B cell (primary cell): Measurements from ENCODE around the gene ANKRD11. TPM values are rescaled to one million over a fixed set of nuclear protein-coding genes. Genes with fewer than 3 reads are reported as not detected.

Source experiments
- ATAC-seq: fragments of 200-7000 bp; cut with Tn5 transposase; one replicate; pipeline ENCODE4 v1.10.0; 2021; ENCODE audit warnings: low read depth, mild to moderate bottlenecking, moderate number of reproducible peaks, moderate library complexity
- CTCF ChIA-PET: fragments of 350-600 bp; sonication (Branson Sonifier 250); formaldehyde crosslinking; loops from one replicate; lab custom pipeline; 2021; ENCODE audit warnings: antibody characterized with exemption, inconsistent platforms; lab: Charles Lee
- POLR2A ChIA-PET: fragments of 350-600 bp; sonication (Branson Sonifier 250); formaldehyde crosslinking; loops from one replicate; lab custom pipeline; 2021; ENCODE audit warnings: antibody characterized with exemption; lab: Charles Lee
- DNase-seq: peaks from one replicate; pipeline ENCODE4 v3.0.0; 2013
- H2AFZ ChIP-seq: 2 replicates; pipeline ENCODE4 v1.6.1; 2012; ENCODE audit warnings: mild to moderate bottlenecking, low read depth, low read length; ENCODE audit not compliant: insufficient read depth, poor library complexity, severe bottlenecking
- H3K27ac ChIP-seq, 2 donors: 1 replicate in 1 of 2; 2 replicates in 1 of 2; pipeline ENCODE4 v1.5.1; 2012 to 2013; ENCODE audit warnings: low read length in 2 of 2, mild to moderate bottlenecking in 2 of 2, moderate library complexity in 1 of 2
- H3K27me3 ChIP-seq, 4 experiments: fragments of 200-600 bp in 1 of 4; sonication (generic) in 1 of 4; replicated peaks in 1 of 4; 1 replicate in 2 of 4; 2 replicates in 2 of 4; pipeline versions ENCODE4 v1.6.1 to v1.7.0; 2013 to 2016; ENCODE audit warnings: low read length in 3 of 4, mild to moderate bottlenecking in 2 of 4, mixed read lengths in 1 of 4, moderate library complexity in 1 of 4; ENCODE audit not compliant: insufficient read depth in 4 of 4, control insufficient read depth in 3 of 4; ENCODE audit errors: control extremely low read depth in 1 of 4
- H3K36me3 ChIP-seq, 2 experiments: replicated peaks in 1 of 2; 1 replicate in 1 of 2; 2 replicates in 1 of 2; pipeline versions ENCODE4 v1.6.1 to v1.7.1; 2013; ENCODE audit warnings: low read length in 1 of 2; ENCODE audit not compliant: insufficient read depth in 2 of 2, control insufficient read depth in 1 of 2; ENCODE audit errors: control extremely low read depth in 1 of 2, extremely low read depth in 1 of 2
- H3K4me1 ChIP-seq, 2 donors: fragments of 200-600 bp in 1 of 2; sonication (generic) in 1 of 2; 1 replicate in 1 of 2; 2 replicates in 1 of 2; pipeline versions ENCODE4 v1.5.1 to v1.6.1; 2013 to 2017; ENCODE audit warnings: low read length in 2 of 2; ENCODE audit not compliant: control insufficient read depth in 2 of 2, insufficient read depth in 2 of 2
- H3K4me2 ChIP-seq: replicated peaks from 2 replicates; pipeline ENCODE3; 2012; ENCODE audit warnings: mild to moderate bottlenecking, low read depth, low read length; ENCODE audit not compliant: poor library complexity, severe bottlenecking
- H3K4me3 ChIP-seq, 5 experiments: fragments of 200-600 bp in 1 of 5; sonication (generic) in 1 of 5; 1 replicate in 3 of 5; 2 replicates in 2 of 5; pipeline versions ENCODE4 v1.5.1 to v1.7.0; 2011 to 2016; ENCODE audit warnings: low read length in 4 of 5, mild to moderate bottlenecking in 4 of 5, low read depth in 2 of 5, control low read depth in 1 of 5, moderate library complexity in 1 of 5; ENCODE audit not compliant: insufficient read depth in 1 of 5; ENCODE audit errors: control extremely low read depth in 1 of 5, extremely low read depth in 1 of 5
- H3K79me2 ChIP-seq: fragments of 200-600 bp; sonication (generic); one replicate; pipeline ENCODE4 v1.6.0; 2016; ENCODE audit warnings: low read length; ENCODE audit not compliant: control insufficient read depth, insufficient read depth
- H3K9ac ChIP-seq: fragments of 200-600 bp; sonication (generic); 2 replicates; pipeline ENCODE4 v1.6.1; 2017; ENCODE audit warnings: mild to moderate bottlenecking, low read length, moderate library complexity
- H3K9me3 ChIP-seq, 3 donors: one replicate each; pipeline versions ENCODE4 v1.6.1 to v1.7.1; 2013; ENCODE audit warnings: low read length in 2 of 3; ENCODE audit not compliant: control insufficient read depth in 2 of 3, insufficient read depth in 1 of 3; ENCODE audit errors: control extremely low read depth in 1 of 3
- H4K20me1 ChIP-seq: 2 replicates; pipeline ENCODE4 v1.6.0; 2012; ENCODE audit warnings: mild to moderate bottlenecking, low read length; ENCODE audit not compliant: insufficient read depth, control insufficient read depth, poor library complexity, severe bottlenecking
- H3K27ac Mint-ChIP-seq: one replicate; pipeline ENCODE4 v1.8.0; 2021; ENCODE audit warnings: mixed read lengths
- H3K27me3 Mint-ChIP-seq: one replicate; pipeline ENCODE4 v1.8.0; 2021; ENCODE audit warnings: mixed read lengths
- H3K4me1 Mint-ChIP-seq: one replicate; pipeline ENCODE4 v1.8.0; 2021; ENCODE audit warnings: mixed read lengths
- H3K4me3 Mint-ChIP-seq: one replicate; pipeline ENCODE4 v1.8.0; 2021; ENCODE audit warnings: mixed read lengths
- H3K9me3 Mint-ChIP-seq: one replicate; pipeline ENCODE4 v1.8.0; 2022; ENCODE audit warnings: mixed read lengths; ENCODE audit not compliant: insufficient read depth
- CTCF ChIP-seq: fragments of 200-600 bp; IDR thresholded peaks from one replicate; pipeline ENCODE4 v1.8.0; 2022; ENCODE audit warnings: antibody characterized with exemption, mild to moderate bottlenecking
- EZH2 ChIP-seq: IDR thresholded peaks from 2 replicates; pipeline ENCODE4 v1.6.1; 2012; ENCODE audit warnings: borderline replicate concordance, low read depth, mild to moderate bottlenecking, moderate library complexity, low read length; ENCODE audit not compliant: insufficient read depth, poor library complexity, severe bottlenecking
- WGBS: methylation state at CpG from one replicate; pipeline ENCODE4 v1.1.5; 2013; ENCODE audit warnings: missing lambda C conversion rate; ENCODE audit not compliant: insufficient coverage; 5-methylcytosine and 5-hydroxymethylcytosine counted together
- intact Hi-C: fragments of 100-400 bp; cut with micrococcal nuclease; formaldehyde crosslinking; loops from one replicate; pipeline ENCODE4 v1.10.0; 2022
- polyA plus RNA-seq: library from polyadenylated mRNA; depleted of rRNA; stranded (reverse); fragments of >200 nt; gene quantifications from 2 replicates; pipeline ENCODE4 v1.2.3, GENCODE V29; 2012
- total RNA-seq, 2 donors: library from RNA; stranded (reverse); fragments of 120-200 nt in 1 of 2; gene quantifications; 1 replicate in 1 of 2; 2 replicates in 1 of 2; pipeline versions ENCODE4 v1.2.3 to v1.2.4, GENCODE V29; 2013 to 2022

ANKRD11 gene
- total and polyA plus RNA-seq, 2 donors (not counting 1 experiment from before 2014, with no cell fraction given) = 67.9 to 314 TPM

GRCh38 chr16:89355007-89355406, 135.4 kb downstream of the ANKRD11 start:
- Histone ChIP-seq H3K4me2 (no peak overlapping the region), H3K4me3 (no peak overlapping the region), H2AFZ (no peak overlapping the region), H3K9ac (no peak overlapping the region), H3K4me1 (peaks cover 34 to 36% of the 10 kb centered on the region in 2 donors), H3K27ac (no peak overlapping the region), H3K27me3 (no peaks in the 10 kb centered on the region), H3K79me2 (peaks cover 98% of the 10 kb centered on the region), H3K9me3 (no peaks in the 10 kb centered on the region), H4K20me1 (peaks cover 100% of the 10 kb centered on the region), H3K36me3 (peaks cover 2 to 22% of the 10 kb centered on the region in 2 experiments)
- Mint-ChIP-seq H3K9me3 (no peaks in the 10 kb centered on the region), H3K4me1 (peaks cover 72% of the 10 kb centered on the region), H3K27ac (no peak overlapping the region), H3K4me3 (no peak overlapping the region), H3K27me3 (no peaks in the 10 kb centered on the region)
- TF ChIP-seq CTCF = no peak
- no peak for TF ChIP-seq EZH2
- intact Hi-C loops = no loop called here
- DNase-seq (no peak), ATAC-seq (no peak)
- ChIA-PET POLR2A (no interaction called here), CTCF (interaction anchor here (1.9 kb wide), 1 partner anchor 20 kb away, joined by 4 read pairs; no protein-coding TSS in a partner anchor)
- WGBS = 86% methylated on average over 16 of the region's 16 CpGs

DNA sequence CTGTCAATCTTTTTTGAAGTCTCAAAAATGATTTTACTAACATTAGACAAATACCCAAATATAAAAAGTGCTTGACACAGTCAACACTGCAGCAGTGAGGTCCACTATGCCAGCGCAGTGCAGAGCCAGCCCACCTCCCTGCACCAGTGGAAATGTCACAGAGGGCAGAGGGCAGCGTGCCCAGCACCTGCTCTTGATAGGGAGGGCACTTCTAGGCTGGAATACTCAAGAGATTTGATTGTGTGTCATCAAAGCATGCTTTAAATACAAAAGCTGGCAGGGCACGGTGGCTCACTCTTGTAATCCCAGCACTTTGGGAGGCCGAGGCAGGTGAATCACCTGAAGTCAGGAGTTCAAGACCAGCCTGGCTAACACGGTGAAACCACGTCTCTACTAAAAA, 136.0 kb downstream of the ANKRD11 start:
- Mint-ChIP-seq H3K4me3 (no peak overlapping the region), H3K27ac (no peak overlapping the region), H3K9me3 (no peaks in the 10 kb centered on the region), H3K4me1 (peaks cover 71% of the 10 kb centered on the region), H3K27me3 (no peaks in the 10 kb centered on the region)
- WGBS = 97% methylated on average over 6 of the region's 6 CpGs
- TF ChIP-seq CTCF (no peak), EZH2 (no peak)
- CTCF ChIA-PET = interaction anchor here (1.9 kb wide), 1 partner anchor 20 kb away, joined by 4 read pairs; no protein-coding TSS in a partner anchor
- no peak overlapping the region for H3K9ac ChIP-seq
- peaks cover 100% of the 10 kb centered on the region for H4K20me1 ChIP-seq
- intact Hi-C loops = no loop called here
- H3K27me3 ChIP-seq = no peaks in the 10 kb centered on the region
- no peak overlapping the region for H3K27ac ChIP-seq
- ATAC-seq = no peak
- H3K9me3 ChIP-seq = no peaks in the 10 kb centered on the region
- POLR2A ChIA-PET = no interaction called here
- no peak overlapping the region for H2AFZ ChIP-seq
- H3K4me3 ChIP-seq = no peak overlapping the region
- no peak for DNase-seq
- H3K4me1 ChIP-seq = peaks cover 27 to 29% of the 10 kb centered on the region in 2 donors
- H3K79me2 ChIP-seq = peaks cover 98% of the 10 kb centered on the region
- H3K36me3 ChIP-seq = peaks cover 2 to 16% of the 10 kb centered on the region in 2 experiments
- no peak overlapping the region for H3K4me2 ChIP-seq
